ENCODE data around the gene PLA2G10.
"Not testable (repeated sequence)": the region's sequence is repeated elsewhere in the genome, so short reads cannot be mapped to it uniquely, and the experiment has no call there.

DNA sequence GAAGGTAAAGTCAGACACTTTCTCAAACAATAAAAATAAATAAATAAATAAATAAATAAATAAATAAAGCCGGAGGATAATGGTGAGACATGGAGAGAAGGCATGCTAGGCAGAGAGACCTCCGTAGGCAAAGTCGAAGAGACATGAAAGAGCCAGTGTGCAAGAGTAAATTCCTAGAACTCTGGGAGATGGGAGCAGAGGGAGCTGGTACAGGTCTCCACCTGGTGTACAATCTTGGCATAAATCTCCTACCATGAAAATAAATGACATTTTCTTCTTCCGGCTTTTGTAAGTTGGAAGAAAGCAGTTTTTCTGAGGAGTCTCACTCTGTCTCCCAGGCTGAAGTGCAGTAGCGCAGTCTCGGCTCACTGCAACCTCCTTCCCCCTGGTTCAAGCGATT is 7.8 kb upstream of the PLA2G10 start:
- TF ChIP-seq, protein P1, sequence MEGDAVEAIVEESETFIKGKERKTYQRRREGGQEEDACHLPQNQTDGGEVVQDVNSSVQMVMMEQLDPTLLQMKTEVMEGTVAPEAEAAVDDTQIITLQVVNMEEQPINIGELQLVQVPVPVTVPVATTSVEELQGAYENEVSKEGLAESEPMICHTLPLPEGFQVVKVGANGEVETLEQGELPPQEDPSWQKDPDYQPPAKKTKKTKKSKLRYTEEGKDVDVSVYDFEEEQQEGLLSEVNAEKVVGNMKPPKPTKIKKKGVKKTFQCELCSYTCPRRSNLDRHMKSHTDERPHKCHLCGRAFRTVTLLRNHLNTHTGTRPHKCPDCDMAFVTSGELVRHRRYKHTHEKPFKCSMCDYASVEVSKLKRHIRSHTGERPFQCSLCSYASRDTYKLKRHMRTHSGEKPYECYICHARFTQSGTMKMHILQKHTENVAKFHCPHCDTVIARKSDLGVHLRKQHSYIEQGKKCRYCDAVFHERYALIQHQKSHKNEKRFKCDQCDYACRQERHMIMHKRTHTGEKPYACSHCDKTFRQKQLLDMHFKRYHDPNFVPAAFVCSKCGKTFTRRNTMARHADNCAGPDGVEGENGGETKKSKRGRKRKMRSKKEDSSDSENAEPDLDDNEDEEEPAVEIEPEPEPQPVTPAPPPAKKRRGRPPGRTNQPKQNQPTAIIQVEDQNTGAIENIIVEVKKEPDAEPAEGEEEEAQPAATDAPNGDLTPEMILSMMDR (IDR thresholded peaks at IDR 0.05) = not testable (repeated sequence)
- not testable (repeated sequence) for TF ChIP-seq POLR2A, POLR2AphosphoS5, EP300 (IDR thresholded peaks at IDR 0.05)
